Keratinocyte (primary cell): Measurements from ENCODE around the gene RBM17. TPM values are rescaled to one million over a fixed set of nuclear protein-coding genes. Genes with fewer than 3 reads are reported as not detected.

Source experiments
- DNase-seq: peaks from one replicate; pipeline ENCODE4 v3.0.0-alpha.2; 2011; ENCODE audit warnings: low read depth, missing footprints, low spot score
- FAIRE-seq: peaks from 2 replicates; lab custom pipeline; 2011; peaks lifted over from hg19 to GRCh38; lab: Jason Lieb, UNC
- H2AFZ ChIP-seq: 2 replicates; pipeline ENCODE4 v1.6.0; 2012; ENCODE audit warnings: low read length, control low read depth, inconsistent platforms; ENCODE audit not compliant: control insufficient read depth
- H3K27ac ChIP-seq: 2 replicates; pipeline ENCODE4 v1.5.1; 2011; ENCODE audit warnings: low read length; ENCODE audit not compliant: control insufficient read depth, insufficient read depth
- H3K27me3 ChIP-seq: 3 replicates; pipeline ENCODE4 v1.6.0; 2011; ENCODE audit warnings: low read length; ENCODE audit not compliant: control insufficient read depth, insufficient read depth; ENCODE audit errors: extremely low read depth
- H3K36me3 ChIP-seq, 2 experiments: 2 replicates in 1 of 2; 3 replicates in 1 of 2; pipeline ENCODE4 v1.5.1; 2011; ENCODE audit warnings: low read length in 2 of 2, mild to moderate bottlenecking in 1 of 2; ENCODE audit not compliant: control insufficient read depth in 2 of 2, insufficient read depth in 2 of 2; ENCODE audit errors: extremely low read depth in 1 of 2
- H3K4me1 ChIP-seq: 3 replicates; pipeline ENCODE4 v1.5.1; 2011; ENCODE audit warnings: low read length; ENCODE audit not compliant: control insufficient read depth, insufficient read depth; ENCODE audit errors: extremely low read depth
- H3K4me2 ChIP-seq: 3 replicates; pipeline ENCODE4 v1.6.0; 2011; ENCODE audit warnings: low read depth, low read length; ENCODE audit not compliant: control insufficient read depth, insufficient read depth; ENCODE audit errors: extremely low read depth
- H3K4me3 ChIP-seq, 3 experiments: fragments of 200-600 bp in 1 of 3; sonication (generic) in 1 of 3; 2 replicates in 2 of 3; 3 replicates in 1 of 3; pipeline ENCODE4 v1.5.1; 2011 to 2016; ENCODE audit warnings: low read length in 3 of 3, mild to moderate bottlenecking in 3 of 3, control low read depth in 2 of 3, inconsistent platforms in 1 of 3, low read depth in 1 of 3, mixed read lengths in 1 of 3, mixed run types in 1 of 3, moderate library complexity in 1 of 3; ENCODE audit not compliant: control insufficient read depth in 2 of 3, insufficient read depth in 2 of 3; ENCODE audit errors: extremely low read depth in 1 of 3
- H3K79me2 ChIP-seq: 2 replicates; pipeline ENCODE4 v1.6.0; 2012; ENCODE audit warnings: low read length; ENCODE audit not compliant: control insufficient read depth, insufficient read depth
- H3K9ac ChIP-seq: 3 replicates; pipeline ENCODE4 v1.6.0; 2011; ENCODE audit warnings: low read length; ENCODE audit not compliant: control insufficient read depth, insufficient read depth; ENCODE audit errors: extremely low read depth
- H3K9me1 ChIP-seq: 3 replicates; pipeline ENCODE4 v1.6.0; 2011; ENCODE audit warnings: low read length; ENCODE audit not compliant: control insufficient read depth, insufficient read depth; ENCODE audit errors: extremely low read depth
- H3K9me3 ChIP-seq: 2 replicates; pipeline ENCODE4 v1.5.1; 2012; ENCODE audit warnings: low read depth, low read length; ENCODE audit not compliant: control insufficient read depth
- H4K20me1 ChIP-seq: 3 replicates; pipeline ENCODE4 v1.6.0; 2011; ENCODE audit warnings: low read length; ENCODE audit not compliant: control insufficient read depth, insufficient read depth; ENCODE audit errors: extremely low read depth
- CTCF ChIP-seq, 3 experiments: IDR thresholded peaks in 1 of 3; conservative IDR thresholded peaks in 1 of 3; optimal IDR thresholded peaks in 1 of 3; 2 replicates in 2 of 3; 3 replicates in 1 of 3; pipeline versions ENCODE3 to v1.5.1; 2011; ENCODE audit warnings: low read length in 3 of 3, mild to moderate bottlenecking in 3 of 3, moderate library complexity in 2 of 3, control low read depth in 1 of 3, inconsistent platforms in 1 of 3; ENCODE audit not compliant: insufficient read depth in 2 of 3; ENCODE audit errors: extremely low read depth in 1 of 3
- EZH2 ChIP-seq: IDR thresholded peaks from one replicate; pipeline ENCODE4 v1.6.1; 2012; ENCODE audit warnings: inconsistent platforms, mild to moderate bottlenecking, low read length, moderate library complexity
- dilution Hi-C: fragments of 300-500 bp; cut with MboI; formaldehyde crosslinking; loops from one replicate; pipeline ENCODE4 v1.7.0; 2020; ENCODE audit warnings: low sequenced_read_pairs; ENCODE audit not compliant: extremely low pct_ligation_motif_present
- polyA plus RNA-seq, 5 experiments: library from polyadenylated mRNA; depleted of rRNA in 3 of 5; stranded (reverse) in 3 of 5; stranded (forward) in 1 of 5; unstranded in 1 of 5; fragments of >200 nt; gene quantifications; 1 replicate in 1 of 5; 2 replicates in 3 of 5; 3 replicates in 1 of 5; pipeline versions ENCODE4 v1.2.1 to v1.2.3, GENCODE V29; 2011 to 2012; ENCODE audit warnings: missing spikeins in 2 of 5, low read depth in 1 of 5, low replicate concordance in 1 of 5

Gene RBM17
- polyA plus RNA-seq, 1 donor (not counting 4 experiments of a cell fraction or from before 2014, with no cell fraction given) = 54.8 TPM

- no peak overlapping the region for H3K4me2 ChIP-seq
- dilution Hi-C loops = no loop called here
- peaks cover 11% of the 10 kb centered on the region for H4K20me1 ChIP-seq
- H3K9me3 ChIP-seq = no peaks in the 10 kb centered on the region
- H3K4me1 ChIP-seq = peaks cover 5% of the 10 kb centered on the region
- DNase-seq (no peak), FAIRE-seq (no peak)
- no peaks in the 10 kb centered on the region for H3K9me1 ChIP-seq
- H3K36me3 ChIP-seq = peaks cover 35 to 60% of the 10 kb centered on the region in 2 experiments
- H3K27ac ChIP-seq = no peak overlapping the region
- peaks cover 7% of the 10 kb centered on the region for H3K79me2 ChIP-seq
- no peak overlapping the region for H3K4me3 ChIP-seq
- TF ChIP-seq EZH2 (no peak), CTCF (optimal IDR thresholded peaks at IDR 0.05 in 1 of 3, IDR thresholded peaks at IDR 0.05 in 1 of 3, conservative IDR thresholded peaks at IDR 0.05 in 1 of 3; ENCODE audit: extremely low read depth in 1 of 3, insufficient read depth in 2 of 3, low read length in 3 of 3) (no peak)
- no peaks in the 10 kb centered on the region for H3K27me3 ChIP-seq
- no peak overlapping the region for H3K9ac ChIP-seq
- no peak overlapping the region for H2AFZ ChIP-seq
Observed at GRCh38 chr10:6112893-6113292, 24.1 kb downstream of the RBM17 start.

GRCh38 chr10:6114299-6114698 is 25.5 kb downstream of the RBM17 start:
- no peak for TF ChIP-seq CTCF (optimal IDR thresholded peaks at IDR 0.05 in 1 of 3, IDR thresholded peaks at IDR 0.05 in 1 of 3, conservative IDR thresholded peaks at IDR 0.05 in 1 of 3; ENCODE audit: extremely low read depth in 1 of 3, insufficient read depth in 2 of 3, low read length in 3 of 3)
- TF ChIP-seq EZH2 = no peak

More at GRCh38 chr10:6114299-6114698, 25.5 kb downstream of the RBM17 start:
- Histone ChIP-seq H3K79me2 (peaks cover 6% of the 10 kb centered on the region), H3K9me1 (no peaks in the 10 kb centered on the region), H4K20me1 (peaks cover 3% of the 10 kb centered on the region), H3K9ac (no peak overlapping the region), H3K27me3 (no peaks in the 10 kb centered on the region), H3K4me3 (no peak overlapping the region), H3K27ac (no peak overlapping the region), H3K36me3 (peaks cover 33 to 52% of the 10 kb centered on the region in 2 experiments), H2AFZ (no peak overlapping the region), H3K4me2 (no peak overlapping the region), H3K4me1 (peaks cover 2% of the 10 kb centered on the region), H3K9me3 (no peaks in the 10 kb centered on the region)
- DNase-seq (no peak), FAIRE-seq (no peak)
- dilution Hi-C loops = no loop called here
